GM19463 (cell line): ENCODE results near the gene WIPF1.

Experiments used
- ATAC-seq: cut with Tn5 transposase; IDR thresholded peaks from one replicate; pipeline ENCODE4 v1.9.1; 2021; ENCODE audit warnings: mild to moderate bottlenecking, moderate library complexity; ENCODE audit not compliant: unreplicated experiment

The WIPF1 gene, protein sequence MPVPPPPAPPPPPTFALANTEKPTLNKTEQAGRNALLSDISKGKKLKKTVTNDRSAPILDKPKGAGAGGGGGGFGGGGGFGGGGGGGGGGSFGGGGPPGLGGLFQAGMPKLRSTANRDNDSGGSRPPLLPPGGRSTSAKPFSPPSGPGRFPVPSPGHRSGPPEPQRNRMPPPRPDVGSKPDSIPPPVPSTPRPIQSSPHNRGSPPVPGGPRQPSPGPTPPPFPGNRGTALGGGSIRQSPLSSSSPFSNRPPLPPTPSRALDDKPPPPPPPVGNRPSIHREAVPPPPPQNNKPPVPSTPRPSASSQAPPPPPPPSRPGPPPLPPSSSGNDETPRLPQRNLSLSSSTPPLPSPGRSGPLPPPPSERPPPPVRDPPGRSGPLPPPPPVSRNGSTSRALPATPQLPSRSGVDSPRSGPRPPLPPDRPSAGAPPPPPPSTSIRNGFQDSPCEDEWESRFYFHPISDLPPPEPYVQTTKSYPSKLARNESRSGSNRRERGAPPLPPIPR

DNA sequence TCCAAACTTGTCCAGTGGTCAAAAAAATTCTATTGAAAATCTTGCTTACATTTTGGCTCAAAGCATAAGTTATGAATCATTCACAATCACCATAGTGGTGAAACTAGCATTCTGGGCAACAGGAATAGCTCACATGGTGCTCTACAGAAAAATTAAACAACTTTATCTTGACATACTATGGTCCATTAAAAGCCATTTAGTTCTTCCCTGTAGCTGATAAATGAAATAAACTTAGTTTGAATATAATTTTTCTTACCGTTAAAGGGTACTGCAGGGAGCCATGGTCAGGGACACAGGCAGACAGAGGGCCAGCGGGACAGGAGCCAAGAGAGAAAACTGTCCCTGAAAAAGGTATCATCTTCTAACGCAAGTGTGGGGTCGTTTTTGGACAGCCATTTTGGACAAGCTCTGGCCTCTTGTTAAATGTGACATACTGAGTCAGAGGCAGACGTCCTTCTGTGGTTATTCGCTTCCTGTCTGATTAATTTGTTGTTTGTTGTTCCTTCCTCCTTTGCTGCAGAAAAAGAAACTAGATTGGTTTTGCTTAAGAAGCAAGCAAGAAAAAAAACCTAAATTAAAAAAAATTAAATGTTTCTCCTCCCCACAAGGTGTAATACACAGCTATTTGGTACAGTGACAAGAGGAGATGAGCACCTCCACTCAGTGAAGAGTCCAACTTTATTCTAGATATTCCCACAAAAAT, at the start of gene WIPF1:
WIPF1 (minus strand) TSS at position 460 of the 703 bp plus-strand sequence. CDS start 12,231 bp downstream, outside the sequence.
- ATAC-seq, result peak; percentile 51

DNA sequence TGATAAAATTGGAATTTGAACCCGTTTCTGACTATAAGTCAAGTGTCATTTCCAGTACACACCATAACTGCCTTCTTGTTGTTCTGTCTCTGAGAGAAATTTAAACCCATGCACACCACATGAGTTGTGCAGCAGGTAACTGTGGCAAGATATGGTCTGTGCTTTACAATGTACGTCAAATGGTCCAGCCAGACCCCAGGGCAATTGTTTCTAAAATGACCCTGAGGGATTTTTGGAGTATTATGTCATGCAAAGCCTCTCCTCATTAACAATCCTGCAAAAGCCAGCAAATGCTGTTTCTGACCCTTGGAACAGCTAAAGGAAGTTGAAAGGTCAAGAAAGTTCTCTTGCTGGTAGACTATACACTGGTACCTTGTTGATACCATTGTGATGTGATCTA, 47.7 kb upstream of the WIPF1 start:
- ATAC-seq, result no peak

DNA sequence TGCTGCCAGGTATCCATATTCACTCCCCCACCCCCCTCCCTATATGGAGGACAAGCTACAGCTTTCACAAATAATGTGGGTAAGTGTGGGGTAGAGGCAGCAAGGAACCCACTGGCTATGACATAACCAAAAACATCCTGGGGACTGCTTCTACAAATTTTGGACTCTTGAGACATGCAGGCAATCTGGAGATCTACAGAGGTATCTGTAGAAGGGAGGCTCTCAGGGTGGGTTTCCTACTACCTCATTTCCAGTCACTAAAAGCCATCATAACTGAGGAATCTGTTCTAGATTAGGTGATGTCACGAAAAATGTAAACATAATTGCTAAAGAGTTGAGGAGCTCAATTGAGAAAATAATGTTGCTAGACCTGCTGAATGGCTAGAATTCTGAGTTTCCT, 46.8 kb upstream of the WIPF1 start:
- ATAC-seq, result no peak

DNA sequence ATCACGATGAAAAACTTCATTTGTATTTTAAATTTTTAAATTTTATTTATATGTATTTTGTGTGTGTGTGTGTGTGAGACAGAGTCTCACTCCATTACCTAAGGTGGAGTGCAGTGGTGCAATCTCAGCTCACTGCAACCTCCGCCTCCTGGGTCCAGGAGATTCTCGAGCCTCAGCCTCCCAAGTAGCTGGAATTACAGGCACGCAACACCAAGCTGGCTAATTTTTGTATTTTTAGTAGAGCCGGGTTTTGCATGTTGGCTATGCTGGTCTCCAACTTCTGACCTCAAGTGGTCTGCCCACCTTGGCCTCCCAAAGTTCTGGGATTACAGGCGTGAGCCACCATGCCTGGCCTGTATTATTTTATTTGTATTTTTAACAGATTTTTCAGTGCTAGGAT, 45.8 kb upstream of the WIPF1 start:
- ATAC-seq, result no peak

DNA sequence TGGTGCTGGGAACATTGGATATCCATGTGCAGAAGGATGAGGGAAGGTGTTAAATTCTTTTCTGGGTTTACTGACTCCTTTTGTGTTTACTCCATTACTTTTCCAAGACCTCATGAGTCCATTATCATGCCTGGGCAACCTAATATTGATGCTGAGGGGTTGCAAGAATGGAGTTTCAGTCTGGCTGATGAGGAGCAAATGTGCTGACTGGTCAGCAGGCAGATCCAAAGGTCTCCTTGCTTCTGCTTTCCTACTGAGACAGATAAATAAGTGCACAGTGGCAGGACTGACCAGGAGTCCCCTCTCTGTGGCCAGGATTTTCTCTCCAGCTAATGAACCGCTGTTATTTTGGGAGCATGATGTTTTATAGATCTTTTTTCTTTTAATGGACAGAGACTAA, 43.6 kb upstream of the WIPF1 start:
- ATAC-seq, result no peak

DNA sequence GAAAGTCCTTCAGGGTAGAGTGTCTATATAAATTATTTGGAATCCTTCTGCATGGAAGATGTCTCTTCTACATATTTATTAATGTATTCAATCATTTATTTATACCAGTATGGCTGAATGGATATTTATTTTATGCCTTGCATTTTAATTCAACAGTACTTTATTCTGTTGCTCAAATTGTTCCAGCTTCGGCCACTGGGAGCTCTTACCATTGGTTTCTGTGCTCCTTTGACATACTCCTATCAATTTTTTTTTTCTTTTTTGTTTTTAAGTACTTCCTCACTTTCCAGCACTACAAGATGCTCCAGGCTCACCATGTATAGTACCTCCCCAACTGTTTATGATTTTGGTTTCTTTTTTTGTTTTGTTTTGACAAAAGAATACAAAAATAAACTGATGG, 39.4 kb upstream of the WIPF1 start:
- ATAC-seq, result no peak

DNA sequence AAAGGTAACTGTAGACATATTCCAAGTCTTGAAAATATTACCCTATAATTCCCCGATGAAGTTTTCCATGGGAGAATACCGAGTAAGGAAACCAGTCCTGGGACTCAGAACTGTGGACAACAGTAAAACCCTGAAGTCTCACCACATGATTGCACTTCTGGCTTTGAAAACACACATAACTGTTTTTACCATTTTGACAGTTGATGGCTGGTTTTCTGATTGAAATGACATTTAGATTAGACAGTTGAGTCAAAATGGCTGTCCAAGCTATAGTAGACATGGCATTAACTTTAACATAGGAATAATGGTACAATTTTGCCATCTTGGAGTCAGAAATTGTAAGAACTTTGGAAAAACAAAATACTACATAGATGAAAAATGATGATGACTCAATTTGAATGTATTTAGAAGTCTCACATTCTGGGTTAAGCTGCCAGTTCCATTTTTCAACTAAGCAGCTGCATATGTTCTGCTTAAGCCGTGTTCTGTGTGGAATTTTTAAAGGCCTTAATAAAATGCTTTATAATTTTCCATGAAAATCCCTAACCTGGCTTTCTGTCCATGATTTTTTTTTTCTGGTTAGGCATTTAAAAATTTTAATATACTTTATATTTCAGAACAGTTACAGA, 38.3 kb upstream of the WIPF1 start:
- ATAC-seq, result no peak

DNA sequence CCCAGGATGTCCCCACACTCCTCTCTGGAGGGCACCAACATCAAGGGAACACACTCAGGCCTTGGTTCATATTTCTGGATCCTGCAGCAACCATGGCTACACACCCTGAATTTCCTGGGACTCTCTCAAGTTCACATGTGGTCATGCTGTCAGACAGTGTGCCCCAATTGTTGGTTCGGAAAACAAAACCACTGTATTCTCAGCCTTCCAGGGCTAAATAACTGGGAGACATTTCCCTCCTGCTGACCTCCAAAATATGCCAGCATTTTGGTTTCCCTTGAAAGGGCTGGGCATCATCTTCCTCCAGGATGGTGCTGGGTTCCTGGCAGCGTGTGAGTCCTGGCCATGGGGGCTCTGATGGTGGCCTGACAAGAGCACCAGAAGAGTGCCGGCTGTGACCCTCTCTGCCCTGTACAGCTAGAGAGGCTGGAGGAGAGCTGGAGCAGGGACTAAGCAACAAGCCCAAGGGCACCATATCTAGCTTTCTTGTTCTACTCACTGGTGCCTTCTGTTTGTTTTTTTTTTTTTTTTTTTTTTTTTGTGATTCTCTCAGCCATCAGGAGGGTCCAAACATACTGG, 37.5 kb upstream of the WIPF1 start:
- ATAC-seq, result no peak

DNA sequence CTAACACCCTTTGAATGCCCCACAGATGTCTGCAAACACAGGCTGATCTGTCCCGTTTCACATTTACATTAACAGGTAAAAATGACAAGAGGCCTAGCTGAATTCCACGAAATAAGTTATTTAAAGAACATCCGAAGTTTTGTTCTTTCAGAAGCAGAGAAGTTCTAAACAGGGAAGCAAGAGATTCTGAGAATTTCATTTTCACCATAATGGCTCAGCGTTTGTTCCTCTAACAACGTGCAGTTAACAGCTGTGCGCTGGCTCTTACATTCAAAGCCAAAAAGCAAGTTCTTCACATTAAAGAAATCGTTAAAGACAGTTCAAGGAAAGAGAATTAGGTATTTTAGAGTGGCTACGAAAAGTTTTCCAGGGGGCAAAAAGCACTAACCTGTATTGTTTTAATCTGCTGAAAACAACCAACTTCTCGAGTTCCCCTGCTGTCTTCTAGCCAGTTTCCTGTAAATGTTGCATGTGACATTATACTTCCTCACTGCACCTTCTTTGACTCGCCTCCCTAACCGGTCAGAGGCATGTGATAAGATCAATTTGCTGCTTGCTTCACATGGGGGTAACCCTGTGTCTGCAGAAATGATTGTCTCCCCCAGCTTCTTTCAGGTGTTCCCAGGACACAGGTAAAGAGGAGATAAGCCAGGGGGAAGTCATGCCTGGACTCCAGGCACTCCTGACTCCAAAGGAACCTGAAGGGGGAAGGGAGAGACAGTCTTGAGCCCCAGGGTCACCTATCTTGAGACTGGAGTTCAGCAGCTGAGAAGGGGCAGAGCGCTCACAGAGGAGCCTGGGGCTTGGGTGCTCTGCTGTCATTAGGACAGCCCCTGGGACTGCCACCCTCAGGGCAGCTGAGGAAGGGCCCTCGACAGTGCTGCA, 36.8 kb upstream of the WIPF1 start:
- peak; percentile 73 for ATAC-seq

DNA sequence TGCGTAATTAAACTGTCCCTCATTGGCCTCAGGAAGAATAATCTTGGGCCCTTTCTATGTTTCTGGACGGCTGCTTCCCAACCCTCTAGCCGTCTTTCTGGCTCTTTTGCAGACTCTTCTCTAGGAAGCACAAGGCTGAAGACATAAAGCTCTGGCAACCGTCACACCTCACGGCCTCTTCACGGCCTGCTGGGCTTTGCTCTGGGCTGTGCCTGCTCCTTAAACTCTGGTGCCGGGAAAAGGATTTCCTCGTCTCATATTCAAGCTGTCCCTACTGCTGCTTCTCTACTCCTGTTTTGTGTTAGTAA, 36.0 kb upstream of the WIPF1 start:
- ATAC-seq, result no peak

DNA sequence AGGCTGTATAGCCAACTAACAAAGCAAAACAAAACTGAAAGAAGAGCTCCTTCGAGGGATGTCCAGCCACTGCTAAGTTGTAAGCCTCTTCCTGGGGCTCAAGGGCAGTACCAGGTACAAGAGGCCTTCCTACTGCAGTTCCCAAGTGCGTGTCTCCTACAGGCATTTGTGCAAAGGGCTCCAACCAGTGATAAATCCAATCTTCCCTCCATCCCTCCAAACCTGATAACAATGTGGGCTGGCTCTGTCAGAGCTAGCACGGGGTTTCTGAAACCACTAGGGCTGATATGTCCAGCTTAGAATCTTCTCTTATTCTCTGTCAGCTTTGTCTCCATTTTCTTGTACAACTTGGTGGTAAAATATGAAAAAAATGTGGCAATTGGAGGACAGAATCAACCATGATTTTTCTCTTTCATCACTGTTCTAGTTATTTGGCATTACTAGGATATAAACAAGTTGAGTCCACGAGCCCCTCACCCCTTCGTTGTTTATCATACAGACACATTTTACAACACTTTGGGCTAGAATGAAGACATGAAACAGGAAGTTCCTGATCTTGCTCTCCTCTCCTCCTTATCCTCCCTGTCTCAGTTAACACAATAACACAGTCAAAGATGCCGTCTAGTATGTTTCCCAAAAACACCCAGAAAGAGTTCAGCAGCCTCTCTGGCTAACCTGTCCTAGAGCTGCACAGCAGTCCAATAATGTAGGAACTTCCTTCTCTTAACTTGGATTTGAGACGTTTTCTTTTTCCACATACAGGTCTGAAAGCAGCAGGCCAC, 35.4 kb upstream of the WIPF1 start:
- ATAC-seq, result no peak

DNA sequence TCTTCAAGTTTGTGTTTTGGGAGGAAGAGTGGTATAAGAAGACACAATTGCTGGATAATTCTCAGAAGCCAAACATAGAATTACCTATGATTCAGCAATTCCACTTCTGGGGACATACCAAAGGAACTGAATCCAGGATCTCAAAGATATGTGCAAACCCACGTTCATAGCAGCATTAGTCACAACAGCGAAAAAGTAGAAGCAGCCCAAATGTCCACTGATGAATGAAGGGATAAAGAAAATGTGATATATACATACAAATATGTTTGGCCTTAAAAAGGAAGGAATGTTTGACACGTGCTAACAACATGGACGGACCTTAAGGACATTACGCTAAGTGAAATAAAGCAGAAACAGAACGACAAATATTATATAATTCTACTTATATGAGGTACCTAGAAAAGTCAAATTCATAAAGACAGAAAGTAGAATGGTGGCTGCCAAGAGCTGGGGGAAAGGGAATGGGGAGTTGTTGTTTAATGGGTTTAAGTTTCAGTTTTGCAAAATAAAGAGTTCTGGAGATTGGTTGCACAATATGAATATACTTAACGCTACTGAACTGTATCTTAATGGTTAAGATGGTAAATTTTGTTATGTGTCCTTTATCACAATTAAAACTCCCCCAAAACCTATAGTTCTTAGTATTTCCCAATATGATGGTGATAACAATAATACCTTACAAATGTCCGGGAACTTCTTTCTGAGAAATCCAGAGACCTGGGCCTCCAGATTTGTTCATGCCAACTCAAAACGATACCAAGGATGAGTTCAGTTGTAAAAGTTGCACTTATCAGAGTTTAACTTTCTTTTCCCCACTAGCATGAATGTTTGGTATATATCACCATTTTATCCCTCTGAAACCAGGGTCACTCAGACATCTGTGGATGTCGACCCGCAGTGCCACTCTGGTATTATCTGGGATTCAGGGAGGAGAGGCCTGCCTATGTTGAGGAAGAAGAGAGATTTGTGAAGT, 33.7 kb upstream of the WIPF1 start:
- ATAC-seq, result no peak

DNA sequence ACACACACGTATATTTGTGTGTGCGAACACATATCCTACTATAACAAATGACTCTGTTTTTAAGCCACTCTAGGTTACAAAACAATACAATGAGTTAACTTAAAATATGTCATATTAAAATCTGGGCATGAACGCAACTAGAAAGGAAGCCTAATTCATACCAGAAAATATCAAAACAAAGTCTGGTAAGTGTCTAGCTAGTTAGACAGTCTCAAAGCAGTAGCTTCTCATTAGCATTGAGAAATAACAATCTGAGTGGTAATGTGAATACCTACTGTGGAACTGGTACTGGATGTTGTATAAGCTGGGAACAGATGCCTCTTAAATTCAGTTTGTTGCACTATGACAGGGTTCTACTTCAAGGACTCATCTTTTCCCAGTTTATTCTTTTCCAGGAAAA, 32.5 kb upstream of the WIPF1 start:
- ATAC-seq, result no peak

DNA sequence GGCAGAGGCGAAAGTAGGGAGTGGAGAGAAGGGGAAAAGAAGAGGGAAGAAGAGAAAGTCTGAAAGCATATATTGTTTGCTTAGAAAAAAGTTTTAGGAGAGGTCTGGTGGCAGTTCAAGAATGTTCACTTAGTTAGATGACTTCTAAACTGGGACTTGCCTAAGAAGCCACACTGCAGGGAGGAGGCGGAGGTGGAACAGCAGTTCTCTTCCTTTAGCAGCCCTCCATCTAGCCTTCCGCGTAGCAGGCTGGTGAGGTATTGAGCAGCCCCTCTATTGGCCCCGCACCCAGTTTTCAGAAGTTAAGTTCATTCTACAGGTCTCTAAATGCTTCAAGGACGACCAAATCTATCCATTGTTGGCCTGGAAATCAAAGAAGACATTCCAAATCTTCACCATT, 31.9 kb upstream of the WIPF1 start:
- no peak for ATAC-seq

DNA sequence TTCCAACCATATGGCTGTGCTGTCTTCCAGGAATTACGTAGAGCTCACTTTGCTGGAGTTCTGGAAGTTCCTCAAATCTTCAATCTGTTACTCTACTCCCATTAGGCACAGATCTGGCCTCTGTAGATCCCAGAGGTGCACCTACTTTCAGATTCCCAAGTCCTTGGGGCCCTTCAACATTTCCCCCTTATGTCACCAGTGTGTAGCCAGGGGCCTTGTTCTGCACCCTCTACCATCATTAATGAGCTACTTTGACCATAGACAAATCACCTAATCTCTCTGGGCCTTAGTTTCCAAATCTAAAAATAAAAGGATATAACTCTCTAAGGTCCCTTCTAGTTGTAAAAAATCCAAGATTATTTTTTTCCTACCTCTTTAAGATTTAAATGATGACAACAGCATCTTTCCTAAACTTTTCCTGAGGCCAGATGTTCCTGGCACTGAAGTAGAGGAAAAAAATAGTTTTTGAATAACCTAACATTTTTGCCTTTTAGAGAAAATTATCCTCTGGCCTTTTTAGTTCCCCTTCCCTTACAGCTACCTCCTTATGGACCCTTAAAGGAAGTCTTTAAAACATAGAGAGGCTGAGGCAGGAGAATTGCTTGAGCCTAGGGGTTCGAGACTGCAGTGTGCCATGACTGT, 31.0 kb upstream of the WIPF1 start:
- ATAC-seq, result no peak

DNA sequence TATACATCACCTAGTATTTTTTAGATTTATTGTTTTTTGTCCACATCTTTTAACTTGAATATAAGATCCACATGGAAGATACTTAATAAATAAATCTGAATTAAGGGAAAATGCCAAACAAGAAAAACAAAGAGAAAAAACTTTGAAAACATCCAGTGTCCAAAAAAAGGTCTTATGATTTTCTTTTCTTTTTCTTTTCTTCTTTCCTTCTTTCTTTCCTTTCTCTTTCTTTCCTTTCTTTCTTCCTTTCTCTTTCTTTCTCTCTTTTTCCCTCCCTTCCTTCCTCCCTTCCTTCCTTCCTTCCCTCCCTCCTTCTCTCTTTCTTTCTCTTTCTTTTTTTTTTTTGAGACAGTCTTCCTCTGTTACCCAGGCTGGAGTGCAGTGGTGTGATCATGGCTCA, 29.6 kb upstream of the WIPF1 start:
- no peak for ATAC-seq

DNA sequence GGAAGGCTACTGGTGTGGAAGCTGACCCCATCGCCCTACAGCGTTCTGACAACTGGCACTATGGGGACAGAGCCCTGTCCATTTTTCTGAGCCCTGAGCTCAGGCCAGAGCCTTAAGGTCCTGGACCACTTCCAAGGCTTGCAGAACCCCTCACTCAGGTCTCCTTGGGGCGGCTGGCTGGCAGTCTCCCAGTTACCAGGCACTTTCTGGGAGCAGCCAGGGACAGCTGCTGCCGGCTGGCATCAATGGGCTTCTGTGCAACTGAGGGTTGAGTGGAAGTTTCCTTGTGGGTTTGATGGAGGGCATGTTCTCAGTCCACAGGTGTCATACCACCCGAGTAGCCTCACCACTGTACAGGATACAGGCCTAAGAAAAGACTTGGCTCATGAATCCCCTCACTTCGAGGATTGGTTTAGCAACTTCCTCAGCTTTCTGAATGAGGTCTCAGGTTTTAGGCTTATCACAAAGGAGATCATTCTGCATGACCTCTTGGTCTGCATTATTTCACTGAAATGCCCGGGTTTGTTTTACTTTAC, 27.4 kb upstream of the WIPF1 start:
- no peak for ATAC-seq

DNA sequence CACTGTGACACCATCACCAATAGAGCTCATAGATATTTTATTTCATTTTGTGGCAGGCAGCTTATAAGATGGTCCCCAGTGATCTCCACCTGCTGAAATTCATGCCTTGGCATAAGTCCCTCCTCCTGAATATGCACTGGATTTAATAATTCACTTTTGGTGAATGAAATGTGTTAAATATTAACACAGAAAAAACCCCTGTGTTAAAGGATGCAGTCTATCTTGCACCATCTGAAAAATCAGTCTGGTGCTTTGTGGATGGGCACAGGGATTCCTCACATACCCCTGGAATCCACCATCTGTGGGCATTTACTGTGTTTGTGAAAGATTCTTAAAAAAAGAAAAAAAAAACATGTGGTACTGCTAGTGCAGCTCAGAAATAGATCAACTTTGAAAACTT, 26.1 kb upstream of the WIPF1 start:
- peak; percentile 57 for ATAC-seq
